GM10266 (cell line): ENCODE results near the gene GCN1.

Experiments
- DNase-seq: peaks from one replicate; pipeline ENCODE4 v3.0.0; 2012; ENCODE audit errors: extremely low spot score
- TF ChIP-seq, protein P1 (sequence below): IDR thresholded peaks from 2 replicates; pipeline ENCODE4 v1.5.1; 2012; ENCODE audit warnings: mild to moderate bottlenecking, low read depth; ENCODE audit not compliant: control insufficient read depth, insufficient read depth; ENCODE audit errors: missing control alignments

Gene GCN1

DNA sequence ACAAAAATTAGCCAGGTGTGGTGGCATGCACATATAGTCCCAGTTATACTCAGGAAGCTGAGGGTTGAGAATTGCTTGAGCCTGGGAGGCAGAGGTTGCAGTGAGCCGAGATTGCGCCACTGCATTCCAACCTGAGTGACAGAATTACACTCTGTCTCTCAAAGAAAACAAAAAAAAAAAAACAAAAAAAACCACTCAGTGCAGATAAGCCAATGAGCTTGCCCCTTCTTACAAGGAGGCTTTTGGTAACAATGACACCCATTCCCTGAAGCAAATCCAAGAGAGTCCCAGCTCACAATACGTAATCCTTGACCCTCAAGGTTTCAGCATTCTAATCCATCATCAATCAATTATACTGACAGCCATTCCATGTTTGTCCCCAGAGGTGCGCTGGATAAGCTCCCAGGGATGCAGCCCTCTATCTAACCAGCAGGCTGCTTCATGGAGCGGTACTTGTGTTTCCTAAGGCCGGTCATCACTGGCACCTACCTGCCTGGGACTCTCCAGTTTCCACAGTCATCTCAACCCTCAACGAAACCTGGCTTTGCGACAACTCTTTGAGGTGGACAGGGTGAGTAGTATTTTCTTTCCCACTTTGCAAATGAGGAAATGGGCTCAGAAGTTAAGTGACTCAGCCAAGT, 12.4 kb downstream of the GCN1 start:
- no peak for DNase-seq
- TF ChIP-seq, protein P1, sequence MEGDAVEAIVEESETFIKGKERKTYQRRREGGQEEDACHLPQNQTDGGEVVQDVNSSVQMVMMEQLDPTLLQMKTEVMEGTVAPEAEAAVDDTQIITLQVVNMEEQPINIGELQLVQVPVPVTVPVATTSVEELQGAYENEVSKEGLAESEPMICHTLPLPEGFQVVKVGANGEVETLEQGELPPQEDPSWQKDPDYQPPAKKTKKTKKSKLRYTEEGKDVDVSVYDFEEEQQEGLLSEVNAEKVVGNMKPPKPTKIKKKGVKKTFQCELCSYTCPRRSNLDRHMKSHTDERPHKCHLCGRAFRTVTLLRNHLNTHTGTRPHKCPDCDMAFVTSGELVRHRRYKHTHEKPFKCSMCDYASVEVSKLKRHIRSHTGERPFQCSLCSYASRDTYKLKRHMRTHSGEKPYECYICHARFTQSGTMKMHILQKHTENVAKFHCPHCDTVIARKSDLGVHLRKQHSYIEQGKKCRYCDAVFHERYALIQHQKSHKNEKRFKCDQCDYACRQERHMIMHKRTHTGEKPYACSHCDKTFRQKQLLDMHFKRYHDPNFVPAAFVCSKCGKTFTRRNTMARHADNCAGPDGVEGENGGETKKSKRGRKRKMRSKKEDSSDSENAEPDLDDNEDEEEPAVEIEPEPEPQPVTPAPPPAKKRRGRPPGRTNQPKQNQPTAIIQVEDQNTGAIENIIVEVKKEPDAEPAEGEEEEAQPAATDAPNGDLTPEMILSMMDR: no peak

- DNase-seq: no peak
- TF ChIP-seq, protein P1: no peak
Observed at GRCh38 chr12:120180975-120181374, 13.5 kb downstream of the GCN1 start.

DNA sequence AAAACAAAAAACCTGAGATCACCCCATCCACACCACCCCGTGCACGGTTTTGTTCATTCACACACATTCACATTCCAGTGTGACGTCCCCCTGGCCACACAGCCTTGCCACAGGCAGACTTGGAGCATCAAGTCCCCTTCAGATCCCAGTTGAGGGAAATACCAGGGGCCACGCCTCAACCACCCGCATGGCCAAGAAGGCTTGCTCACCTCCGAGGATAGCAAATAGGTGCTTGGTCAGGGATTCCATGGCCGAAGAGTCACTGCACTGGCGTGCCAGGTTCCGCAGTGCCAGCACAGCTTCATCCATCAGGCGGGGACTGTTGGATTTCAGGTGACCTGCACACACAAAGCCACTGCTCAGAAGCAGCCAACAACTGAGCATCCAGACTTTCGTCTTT, 19.0 kb downstream of the GCN1 start:
- DNase-seq: no peak
- TF ChIP-seq, protein P1: no peak

DNA sequence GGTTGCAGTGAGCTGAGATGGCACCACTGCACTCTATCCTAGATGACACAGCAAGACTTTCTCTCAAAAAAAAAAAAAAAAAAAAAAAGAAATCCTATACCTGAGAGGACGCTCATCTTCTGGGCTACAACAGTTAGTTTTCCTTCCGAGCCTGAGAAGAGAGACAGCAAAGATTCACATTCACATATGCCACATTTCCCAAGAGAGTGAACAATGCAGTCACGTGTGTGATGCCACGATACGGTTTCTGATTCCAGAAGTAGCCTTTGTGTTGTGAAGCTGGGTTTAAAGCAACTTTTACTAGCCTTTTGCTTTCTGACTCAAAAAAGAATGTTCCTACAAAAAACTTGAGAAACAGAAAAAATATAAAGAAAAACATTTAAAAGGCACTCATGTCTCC, 19.5 kb downstream of the GCN1 start:
- TF ChIP-seq, protein P1: no peak
- no peak for DNase-seq

DNA sequence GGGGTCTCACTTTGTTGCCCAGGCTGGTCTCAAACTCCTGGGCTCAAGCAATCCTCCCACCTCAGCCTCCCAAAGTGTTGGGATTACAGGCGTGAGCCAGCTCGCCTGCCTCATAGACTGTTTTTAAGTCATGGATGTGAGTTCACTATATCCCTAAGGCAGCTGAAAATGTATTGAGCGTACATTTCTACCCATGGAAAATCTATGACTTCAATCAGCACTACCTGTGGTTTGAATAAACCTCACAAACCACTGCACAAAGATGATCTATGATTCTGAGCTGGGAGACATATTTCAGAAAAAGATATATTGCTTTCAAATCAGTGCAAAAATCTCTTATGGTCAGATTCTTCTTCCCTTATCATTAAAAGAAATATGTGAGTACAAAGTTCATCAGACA, 22.5 kb downstream of the GCN1 start:
- no peak for DNase-seq
- TF ChIP-seq, protein P1: no peak

- TF ChIP-seq, protein P1: no peak
- no peak for DNase-seq
Observed at GRCh38 chr12:120170631-120171030, 23.9 kb downstream of the GCN1 start.

DNA sequence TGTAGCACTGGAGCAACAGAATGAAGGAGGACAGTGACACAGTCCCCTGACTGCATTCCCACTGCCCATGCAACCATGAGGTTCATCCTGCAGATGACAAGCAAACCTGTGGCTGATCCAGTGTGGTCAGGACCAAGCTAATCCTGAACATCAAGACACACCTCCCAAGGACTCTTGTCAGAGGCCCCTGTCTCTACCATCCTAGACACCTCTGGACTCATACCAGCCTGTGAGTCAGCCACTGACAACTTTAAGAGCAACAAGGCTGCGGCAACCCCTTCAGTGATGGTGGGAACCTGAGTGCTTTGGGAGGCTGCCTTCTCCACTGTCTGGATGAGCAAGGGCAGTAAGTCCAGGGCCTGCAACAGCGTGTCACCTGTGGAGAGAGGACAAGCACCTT, 24.6 kb downstream of the GCN1 start:
- DNase-seq: no peak
- TF ChIP-seq, protein P1: no peak
